OCI-LY1 (cell line): ENCODE measurements around the gene TMBIM4.

Source experiments
- H2AFZ ChIP-seq: fragments of 200-600 bp; sonication (generic), shearing (Covaris generic); 2 replicates; pipeline ENCODE4 v1.6.0; 2014; ENCODE audit warnings: antibody characterized with exemption, mild to moderate bottlenecking, low read length
- H3F3A ChIP-seq: fragments of 200-600 bp; sonication (generic), shearing (Covaris generic); 2 replicates; pipeline ENCODE4 v1.6.0; 2014; ENCODE audit warnings: mild to moderate bottlenecking, antibody characterized with exemption, low read length, moderate library complexity; ENCODE audit not compliant: insufficient read depth
- H3K27ac ChIP-seq: fragments of 200-600 bp; sonication (generic); 2 replicates; pipeline ENCODE4 v1.5.1; 2014; ENCODE audit warnings: low read length, mixed run types, mild to moderate bottlenecking, low read depth; ENCODE audit not compliant: poor library complexity, severe bottlenecking
- H3K27me3 ChIP-seq: fragments of 200-600 bp; sonication (generic); 2 replicates; pipeline ENCODE4 v1.6.0; 2014; ENCODE audit warnings: antibody characterized with exemption, mild to moderate bottlenecking, low read length, moderate library complexity; ENCODE audit not compliant: insufficient read depth
- H3K36me3 ChIP-seq: fragments of 200-600 bp; sonication (generic); 2 replicates; pipeline ENCODE4 v1.6.1; 2014; ENCODE audit warnings: mild to moderate bottlenecking, antibody characterized with exemption, low read length, moderate library complexity, mixed read lengths; ENCODE audit not compliant: insufficient read depth
- H3K4me1 ChIP-seq: fragments of 200-600 bp; sonication (generic); 2 replicates; pipeline ENCODE4 v1.5.1; 2014; ENCODE audit warnings: mild to moderate bottlenecking, low read length, moderate library complexity; ENCODE audit not compliant: insufficient read depth, severe bottlenecking
- H3K4me2 ChIP-seq: fragments of 200-600 bp; sonication (generic), shearing (Covaris generic); 2 replicates; pipeline ENCODE4 v1.6.1; 2014; ENCODE audit warnings: low read length
- H3K4me3 ChIP-seq: fragments of 200-600 bp; sonication (generic); 2 replicates; pipeline ENCODE4 v1.5.1; 2014; ENCODE audit warnings: low read length, low read depth, mild to moderate bottlenecking, mixed read lengths; ENCODE audit not compliant: poor library complexity, severe bottlenecking
- H3K79me2 ChIP-seq: fragments of 200-600 bp; shearing (Covaris generic); 2 replicates; pipeline ENCODE4 v1.6.1; 2016; ENCODE audit warnings: mixed run types, low read length, mixed read lengths; ENCODE audit not compliant: insufficient read depth
- H3K9ac ChIP-seq: fragments of 200-600 bp; sonication (generic), shearing (Covaris generic); 2 replicates; pipeline ENCODE4 v1.6.1; 2014; ENCODE audit warnings: mild to moderate bottlenecking, low read length, mixed read lengths
- H3K9me2 ChIP-seq: fragments of 200-600 bp; sonication (generic), shearing (Covaris generic); 2 replicates; pipeline ENCODE4 v1.6.1; 2014; ENCODE audit warnings: low read depth, mild to moderate bottlenecking, low read length, mixed read lengths
- H3K9me3 ChIP-seq: fragments of 200-600 bp; shearing (Covaris generic); 2 replicates; pipeline ENCODE4 v1.6.1; 2014; ENCODE audit warnings: low read length, mixed read lengths
- H4K20me1 ChIP-seq: fragments of 200-600 bp; sonication (generic), shearing (Covaris generic); 2 replicates; pipeline ENCODE4 v1.6.0; 2016; ENCODE audit warnings: mild to moderate bottlenecking, low read length; ENCODE audit not compliant: insufficient read depth
- CTCF ChIP-seq: fragments of 200-600 bp; sonication (generic), shearing (Covaris generic); IDR thresholded peaks from 2 replicates; pipeline ENCODE4 v1.5.1; 2017; ENCODE audit warnings: mild to moderate bottlenecking, antibody characterized with exemption, low read length, moderate library complexity, mixed read lengths
- EZH2 ChIP-seq: fragments of 200-600 bp; sonication (generic), shearing (Covaris generic); IDR thresholded peaks from 2 replicates; pipeline ENCODE4 v1.8.0; 2017; ENCODE audit warnings: borderline replicate concordance, mixed run types, mild to moderate bottlenecking, antibody characterized with exemption, low read length, moderate library complexity, mixed read lengths

TMBIM4 gene

DNA sequence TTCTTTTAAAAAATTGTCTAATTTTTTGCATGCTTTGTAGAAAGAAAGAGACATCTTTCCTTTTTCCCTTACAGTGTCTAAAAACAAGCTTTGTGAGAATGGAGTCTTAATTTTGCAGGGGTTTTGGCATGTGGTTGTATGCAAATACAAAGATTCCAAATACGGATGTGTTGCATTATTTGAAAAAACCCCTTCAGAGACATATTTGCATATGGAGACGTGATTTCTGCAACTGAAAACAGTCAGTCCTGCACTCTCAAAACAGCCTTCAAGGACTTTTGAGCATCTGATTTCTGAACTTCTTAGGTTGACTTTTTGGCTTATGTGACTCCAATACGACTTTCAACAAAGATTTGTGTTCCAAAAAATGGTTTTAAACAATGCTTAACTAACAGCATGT, 27.0 kb upstream of the TMBIM4 start:
- Histone ChIP-seq H3K36me3 (no peaks in the 10 kb centered on the region), H4K20me1 (no peaks in the 10 kb centered on the region), H3K4me1 (no peaks in the 10 kb centered on the region), H3K9me3 (no peaks in the 10 kb centered on the region), H3K27ac (no peak overlapping the region), H3F3A (no peaks in the 10 kb centered on the region), H2AFZ (no peak overlapping the region), H3K4me2 (no peak overlapping the region), H3K79me2 (no peaks in the 10 kb centered on the region), H3K4me3 (no peak overlapping the region), H3K9me2 (no peaks in the 10 kb centered on the region), H3K27me3 (no peaks in the 10 kb centered on the region; the same call in 1 of the 2 replicates), H3K9ac (no peak overlapping the region)
- TF ChIP-seq CTCF = no peak
- no peak for TF ChIP-seq EZH2

DNA sequence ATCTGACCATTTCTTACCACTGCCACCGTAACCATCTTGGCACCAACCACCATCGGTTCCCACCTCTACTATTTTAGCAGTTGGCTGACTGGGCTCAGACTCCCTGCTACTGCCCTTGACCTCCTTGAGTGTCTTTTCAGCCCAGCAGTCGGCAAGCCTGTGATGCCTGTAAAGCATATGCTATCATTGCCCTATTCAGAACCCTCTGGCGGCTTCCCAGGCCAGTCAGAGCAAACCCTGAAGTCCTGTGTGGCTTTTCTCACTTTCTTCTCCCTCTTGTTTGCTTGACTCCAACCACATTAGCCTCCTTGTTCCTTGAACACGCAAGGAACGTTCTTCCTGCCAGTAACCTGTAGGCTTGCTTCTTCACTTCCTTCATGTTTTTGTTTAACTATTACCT, 25.4 kb upstream of the TMBIM4 start:
- H3K27me3 ChIP-seq = no peaks in the 10 kb centered on the region
- H3F3A ChIP-seq = no peaks in the 10 kb centered on the region
- no peak overlapping the region for H2AFZ ChIP-seq
- H3K4me2 ChIP-seq = no peak overlapping the region
- H3K4me3 ChIP-seq = no peak overlapping the region
- TF ChIP-seq CTCF (no peak), EZH2 (no peak)
- no peaks in the 10 kb centered on the region for H3K9me3 ChIP-seq
- H3K4me1 ChIP-seq = no peaks in the 10 kb centered on the region
- no peaks in the 10 kb centered on the region for H3K9me2 ChIP-seq
- no peaks in the 10 kb centered on the region for H4K20me1 ChIP-seq
- H3K9ac ChIP-seq = no peak overlapping the region
- no peaks in the 10 kb centered on the region for H3K36me3 ChIP-seq
- no peak overlapping the region for H3K27ac ChIP-seq
- no peaks in the 10 kb centered on the region for H3K79me2 ChIP-seq

DNA sequence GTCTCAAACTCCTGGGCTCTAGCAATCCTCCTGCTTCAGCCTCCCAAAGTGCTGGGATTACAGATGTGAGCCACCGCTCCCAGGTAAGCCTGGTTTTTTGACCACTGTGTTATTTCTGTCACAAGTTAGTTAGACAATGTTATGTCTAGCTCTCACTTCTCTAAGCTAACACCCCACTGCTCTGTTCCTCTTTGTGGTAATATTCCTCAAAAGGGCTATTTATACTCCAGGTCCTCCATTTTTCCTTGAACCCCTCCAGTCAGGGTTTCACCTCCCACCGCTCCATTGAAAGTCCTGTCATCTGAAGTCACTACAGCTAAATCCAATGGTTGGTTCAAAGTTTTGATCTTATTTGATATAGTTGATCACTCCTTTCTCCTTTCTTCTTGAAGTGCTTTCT, 24.3 kb upstream of the TMBIM4 start:
- H3F3A ChIP-seq = no peaks in the 10 kb centered on the region
- H3K27ac ChIP-seq = no peak overlapping the region
- H3K27me3 ChIP-seq = no peaks in the 10 kb centered on the region
- H3K4me1 ChIP-seq = no peaks in the 10 kb centered on the region
- H4K20me1 ChIP-seq = no peaks in the 10 kb centered on the region
- no peaks in the 10 kb centered on the region for H3K9me3 ChIP-seq
- H3K36me3 ChIP-seq = no peaks in the 10 kb centered on the region
- H2AFZ ChIP-seq = no peak overlapping the region
- H3K79me2 ChIP-seq = no peaks in the 10 kb centered on the region
- H3K4me2 ChIP-seq = no peak overlapping the region
- no peaks in the 10 kb centered on the region for H3K9me2 ChIP-seq
- TF ChIP-seq EZH2 = no peak
- no peak for TF ChIP-seq CTCF
- no peak overlapping the region for H3K9ac ChIP-seq
- no peak overlapping the region for H3K4me3 ChIP-seq
